ENCODE measurements around the gene SP140L.
"Not testable (repeated sequence)": the region's sequence is repeated elsewhere in the genome, so short reads cannot be mapped to it uniquely, and the experiment has no call there.

Gene SP140L

GRCh38 chr2:230324503-230324902 is 2.5 kb upstream of the SP140L start:
- DNase-seq = no peak

DNA sequence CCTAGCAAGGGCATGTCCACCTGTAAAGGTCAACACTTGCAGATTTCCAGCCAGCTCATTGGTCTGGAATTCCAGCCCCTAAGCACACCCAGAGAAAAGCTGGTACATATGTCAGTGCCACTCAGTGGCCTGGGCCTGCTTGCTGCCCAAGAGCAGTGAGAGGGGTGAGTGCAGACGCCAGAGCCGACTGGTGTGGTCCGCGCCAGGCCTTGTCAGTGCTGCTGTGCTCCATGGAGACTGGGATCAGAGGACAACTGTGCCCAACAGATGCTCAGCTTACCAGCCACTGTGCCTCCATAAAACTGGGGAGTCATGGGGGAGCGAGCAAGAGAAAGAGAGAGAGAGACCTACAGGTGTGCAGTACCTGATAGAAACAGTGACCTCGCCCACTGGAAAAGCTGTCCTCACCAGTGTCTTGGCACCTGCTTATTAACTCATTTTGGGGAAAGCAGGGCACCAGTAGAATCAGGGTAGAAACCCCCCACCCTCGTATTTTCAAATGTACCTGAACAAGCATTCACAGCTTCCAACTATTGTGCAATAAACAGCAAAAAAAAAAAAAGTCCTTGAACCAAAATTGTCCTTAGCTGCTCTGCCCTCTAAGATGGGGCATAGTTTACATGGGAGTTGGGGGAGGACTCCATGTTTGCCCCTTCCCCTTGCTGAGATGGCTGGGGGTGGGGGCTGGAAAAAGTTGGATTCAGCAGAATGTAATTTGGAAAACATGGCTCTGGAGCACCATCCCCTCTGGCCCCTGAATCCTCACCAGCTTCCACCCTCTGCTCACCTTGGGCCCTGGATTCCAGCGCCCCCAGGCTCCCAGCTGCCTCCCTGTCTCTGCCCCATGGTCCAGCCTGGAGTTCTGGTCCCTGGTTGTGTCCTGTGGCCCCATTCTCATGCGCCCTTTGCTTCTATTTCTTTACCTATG is 1.4 kb upstream of the SP140L start:
- no peak for DNase-seq

GRCh38 chr2:230327418-230328154 is 593 bp downstream of the SP140L start:
- DNase-seq = no peak

GRCh38 chr2:230328155-230328458 is 1.1 kb downstream of the SP140L start:
- no peak for DNase-seq

DNA sequence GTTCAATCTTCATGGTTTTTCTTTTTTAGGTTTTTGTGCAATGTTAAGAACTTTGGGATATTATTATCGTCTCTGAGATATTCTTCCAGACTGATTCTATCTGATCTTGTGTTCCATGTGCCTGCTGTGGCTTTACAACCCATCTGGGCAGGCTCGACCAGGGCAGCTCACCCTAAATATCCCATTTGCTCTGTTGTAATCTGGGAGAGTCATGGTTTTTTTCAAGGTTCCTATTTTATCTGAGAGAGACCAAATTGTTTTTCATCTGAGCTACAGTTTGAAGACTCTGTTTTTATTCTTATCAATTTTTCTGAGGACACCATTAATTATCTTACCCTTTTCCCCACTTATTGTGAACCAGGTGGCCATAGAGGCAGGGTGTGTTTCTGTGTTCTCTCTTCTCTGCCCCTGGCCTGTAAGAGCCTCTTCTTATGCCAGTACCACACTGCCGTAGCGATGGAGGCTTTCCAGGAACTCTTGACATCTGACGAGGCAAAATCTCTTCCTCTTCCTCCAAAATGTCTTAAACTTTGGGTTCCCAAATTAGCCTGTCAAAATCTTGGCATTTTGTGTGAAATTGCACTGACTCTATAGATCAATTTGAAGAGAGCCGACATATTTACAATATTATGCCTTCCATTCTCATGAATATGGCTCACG is 3.1 kb downstream of the SP140L start:
- no peak for DNase-seq

DNA sequence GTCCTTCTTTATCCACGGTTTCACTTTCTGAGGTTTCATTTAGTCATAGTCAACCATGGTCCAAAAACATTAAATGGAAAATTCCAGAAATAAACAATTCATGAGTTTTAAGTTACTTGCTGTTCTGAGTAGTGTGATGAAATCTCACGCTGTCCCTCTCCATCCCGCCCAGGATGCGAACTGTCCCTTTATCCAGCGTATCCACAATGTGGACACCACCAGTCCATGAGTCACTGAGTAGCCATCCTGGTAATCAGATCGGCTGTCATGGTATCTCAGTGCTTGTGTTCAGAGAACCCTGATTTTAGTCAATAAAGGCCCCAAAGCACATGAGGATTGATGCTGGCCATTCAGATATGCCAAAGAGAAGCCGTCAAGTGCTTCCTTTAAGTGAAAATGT is 3.7 kb downstream of the SP140L start:
- no peak for DNase-seq

- DNase-seq = no peak
Observed at GRCh38 chr2:230335461-230335863, 8.5 kb downstream of the SP140L start.

- DNase-seq = no peak
Observed at GRCh38 chr2:230335864-230336506, 9.0 kb downstream of the SP140L start.

DNA sequence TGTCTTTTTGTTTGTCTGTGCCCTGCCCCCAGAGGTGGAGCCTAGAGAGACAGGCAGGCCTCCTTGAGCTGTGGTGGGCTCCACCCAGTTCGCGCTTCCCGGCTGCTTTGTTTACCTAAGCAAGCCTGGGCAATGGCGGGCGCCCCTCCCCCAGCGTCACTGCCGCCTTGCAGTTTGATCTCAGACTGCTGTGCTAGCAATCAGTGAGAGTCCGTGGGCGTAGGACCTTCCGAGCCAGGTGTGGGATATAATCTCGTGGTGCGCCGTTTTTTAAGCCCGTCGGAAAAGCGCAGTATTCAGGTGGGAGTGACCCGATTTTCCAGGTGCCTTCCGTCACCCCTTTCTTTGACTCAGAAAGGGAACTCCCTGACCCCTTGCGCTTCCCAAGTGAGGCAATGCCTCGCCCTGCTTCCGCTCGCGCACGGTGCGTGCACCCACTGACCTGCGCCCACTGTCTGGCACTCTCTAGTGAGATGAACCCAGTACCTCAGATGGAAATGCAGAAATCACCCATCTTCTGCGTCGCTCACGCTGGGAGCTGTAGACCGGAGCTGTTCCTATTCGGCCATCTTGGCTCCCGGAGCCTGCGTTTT is 15.0 kb downstream of the SP140L start:
- DNase-seq = not testable (repeated sequence)

- DNase-seq = not testable (repeated sequence)
Observed at GRCh38 chr2:230343041-230343624, 16.1 kb downstream of the SP140L start.

DNA sequence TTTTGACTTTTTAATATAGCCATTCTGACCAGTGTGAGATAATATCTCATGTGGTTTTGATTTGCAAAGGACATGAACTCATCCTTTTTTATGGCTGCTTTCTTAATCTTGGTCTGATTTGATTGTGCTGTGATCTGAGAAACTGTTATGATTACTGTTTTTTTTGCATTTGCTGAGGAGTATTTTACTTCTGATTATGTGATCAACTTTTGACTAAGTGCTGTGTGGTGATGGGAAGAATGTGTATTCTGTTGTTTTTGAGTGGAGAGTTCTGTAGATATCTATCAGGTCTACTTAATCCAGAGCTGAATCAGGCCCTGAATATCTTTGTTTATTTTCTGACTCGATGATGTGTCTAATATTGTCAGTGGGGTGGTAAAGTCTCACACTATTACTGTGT is 16.8 kb downstream of the SP140L start:
- no peak for DNase-seq

- no peak for DNase-seq
Observed at GRCh38 chr2:230346465-230346864, 19.5 kb downstream of the SP140L start.

- no peak for DNase-seq
Observed at GRCh38 chr2:230346921-230347533, 20.0 kb downstream of the SP140L start.

GRCh38 chr2:230347659-230348305 is 20.8 kb downstream of the SP140L start:
- no peak for DNase-seq

- no peak for DNase-seq
Observed at GRCh38 chr2:230348787-230349186, 21.8 kb downstream of the SP140L start.

DNA sequence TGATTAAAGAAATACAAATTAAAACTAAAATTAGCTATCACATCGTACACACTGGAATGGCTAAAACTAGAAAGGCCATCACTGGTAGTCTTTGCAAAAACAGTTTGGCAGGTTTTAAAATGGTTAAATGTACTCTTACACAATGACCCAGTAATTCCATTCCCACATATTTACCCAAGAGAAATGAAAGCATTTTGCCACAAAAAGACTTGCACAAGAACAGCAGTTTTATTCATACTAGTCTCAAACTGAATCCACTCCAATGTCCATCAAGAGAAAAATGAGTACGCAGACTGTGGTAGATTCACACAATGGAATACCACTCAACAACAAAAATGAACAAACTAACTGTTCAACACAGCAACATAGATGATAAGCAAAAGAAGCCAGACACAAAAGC is 29.1 kb downstream of the SP140L start:
- no peak for DNase-seq

DNA sequence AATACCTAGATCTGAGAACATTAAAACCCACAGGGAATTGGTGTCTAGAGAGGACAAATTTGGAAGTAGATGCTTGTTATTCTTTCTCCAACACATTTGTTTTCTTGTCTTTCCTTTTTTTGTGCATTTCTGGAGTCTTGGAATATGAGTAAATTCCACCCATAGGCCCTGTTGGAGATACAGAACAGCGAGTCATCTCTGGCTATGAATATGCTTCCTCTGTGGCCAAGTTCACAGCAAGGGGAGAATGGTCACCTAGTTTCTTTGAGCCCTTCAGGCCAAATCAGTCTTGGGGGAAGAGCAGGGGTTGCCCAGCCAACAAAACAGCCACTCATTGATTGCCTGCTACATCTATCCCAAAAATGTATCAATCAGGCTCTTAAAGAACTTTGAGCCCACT is 31.3 kb downstream of the SP140L start:
- no peak for DNase-seq

DNA sequence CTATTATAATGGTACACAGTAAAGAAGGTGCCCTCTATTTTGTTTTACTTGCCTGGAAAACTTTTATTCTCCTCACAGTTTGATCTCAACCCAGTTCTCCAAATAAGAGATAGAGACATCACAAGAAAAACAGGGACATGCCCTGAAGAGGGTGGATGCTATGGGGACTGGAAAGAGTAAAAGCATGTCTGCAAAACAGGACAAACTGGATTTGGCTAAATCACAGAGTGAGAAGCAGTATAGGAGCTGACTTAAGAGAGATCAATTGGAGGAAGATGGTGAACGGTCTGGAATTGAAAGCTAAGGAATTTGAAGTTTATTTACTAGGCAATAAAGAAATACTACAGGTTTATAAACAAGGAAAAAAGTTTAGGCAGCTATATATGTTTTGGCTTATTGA is 33.0 kb downstream of the SP140L start:
- DNase-seq = no peak

DNA sequence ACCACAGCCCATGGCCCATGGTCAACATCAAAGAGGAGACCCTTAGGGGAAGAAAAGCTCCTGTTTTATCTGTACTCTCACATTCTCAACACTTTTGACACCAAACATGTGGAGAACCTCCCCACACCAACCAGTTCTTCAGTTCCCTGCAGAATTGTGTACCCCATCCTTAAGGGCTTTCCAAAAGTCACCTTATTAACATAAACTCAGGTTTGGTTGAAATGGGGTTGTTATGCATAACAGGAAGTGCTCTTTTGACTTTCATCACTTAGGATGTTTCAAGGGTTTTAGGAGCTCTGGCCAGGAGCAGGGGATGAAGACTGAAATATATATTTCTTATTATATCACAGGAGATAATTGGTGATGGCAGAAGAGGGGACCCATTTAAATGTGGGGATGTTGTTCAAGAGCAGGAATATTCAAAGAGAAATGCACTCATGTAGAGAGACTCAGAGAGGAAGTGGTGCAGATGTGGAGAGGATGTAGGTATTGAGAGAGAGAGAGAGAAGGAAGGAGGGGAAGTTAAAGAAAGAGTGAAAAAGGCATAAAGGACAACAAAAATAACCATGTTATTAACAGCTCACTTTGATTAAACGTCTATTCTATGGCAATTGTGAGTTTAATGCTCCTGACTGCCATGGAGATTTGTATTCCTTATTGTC is 35.2 kb downstream of the SP140L start:
- DNase-seq = no peak

- no peak for DNase-seq
Observed at GRCh38 chr2:230382108-230382507, 55.1 kb downstream of the SP140L start.

- no peak for DNase-seq
Observed at GRCh38 chr2:230383453-230383852, 56.5 kb downstream of the SP140L start.

Measured in NCI-H1092 (cell line).